OCI-LY3 (cell line): Measurements from ENCODE around the gene GSS.

ENCODE experiments used
- CTCF ChIP-seq: fragments of 200-600, 300-600 bp; sonication (generic); IDR thresholded peaks from 2 replicates; pipeline ENCODE4 v1.5.1; 2014; ENCODE audit warnings: antibody characterized with exemption, low read length, low read depth
- EZH2phosphoT487 ChIP-seq: fragments of 200-600 bp; shearing (Covaris generic); IDR thresholded peaks from 2 replicates; pipeline ENCODE4 v1.6.1; 2018; ENCODE audit warnings: antibody characterized with exemption, mixed run types, low read depth

DNA sequence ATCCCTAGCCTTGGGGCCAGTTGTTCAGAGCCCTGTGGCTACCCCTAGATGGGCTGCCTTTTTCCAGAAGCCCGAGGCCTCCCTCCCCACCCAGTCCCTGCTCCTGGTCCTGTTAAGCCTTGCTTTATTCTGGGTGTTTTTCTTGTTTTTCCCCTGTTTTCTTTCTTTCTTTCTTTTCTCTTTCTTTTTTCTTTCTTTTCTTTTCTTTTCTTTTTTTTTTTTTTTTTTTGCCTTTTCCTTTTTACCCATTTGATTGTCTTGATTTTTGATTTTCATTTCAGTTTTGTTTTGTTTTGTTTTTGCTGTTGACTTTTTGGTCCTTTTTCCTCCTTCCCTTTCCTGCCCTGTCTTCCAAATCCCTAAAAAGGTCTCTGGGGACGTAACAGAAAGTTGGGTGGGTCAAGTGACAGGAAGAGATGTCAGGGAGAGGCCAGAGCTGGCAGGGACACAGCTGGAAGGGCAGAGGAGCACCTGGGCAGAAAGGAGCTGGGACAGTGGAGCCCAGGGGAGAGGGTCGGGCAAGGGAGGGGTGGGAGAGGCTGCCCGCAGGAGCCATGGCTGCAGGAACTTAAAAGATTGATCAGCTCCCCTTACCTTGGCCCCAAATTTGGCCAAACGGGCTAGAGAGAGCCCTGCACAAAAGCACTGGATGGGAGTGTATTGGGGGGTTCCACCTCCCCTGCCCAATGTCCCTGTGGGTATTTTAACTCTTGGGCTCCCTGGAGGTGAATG is 27.6 kb upstream of the GSS start:
- TF ChIP-seq CTCF (no peak), EZH2phosphoT487 (no peak)
